ENCODE measurements around the gene ADAM15.

ADAM15 gene

DNA sequence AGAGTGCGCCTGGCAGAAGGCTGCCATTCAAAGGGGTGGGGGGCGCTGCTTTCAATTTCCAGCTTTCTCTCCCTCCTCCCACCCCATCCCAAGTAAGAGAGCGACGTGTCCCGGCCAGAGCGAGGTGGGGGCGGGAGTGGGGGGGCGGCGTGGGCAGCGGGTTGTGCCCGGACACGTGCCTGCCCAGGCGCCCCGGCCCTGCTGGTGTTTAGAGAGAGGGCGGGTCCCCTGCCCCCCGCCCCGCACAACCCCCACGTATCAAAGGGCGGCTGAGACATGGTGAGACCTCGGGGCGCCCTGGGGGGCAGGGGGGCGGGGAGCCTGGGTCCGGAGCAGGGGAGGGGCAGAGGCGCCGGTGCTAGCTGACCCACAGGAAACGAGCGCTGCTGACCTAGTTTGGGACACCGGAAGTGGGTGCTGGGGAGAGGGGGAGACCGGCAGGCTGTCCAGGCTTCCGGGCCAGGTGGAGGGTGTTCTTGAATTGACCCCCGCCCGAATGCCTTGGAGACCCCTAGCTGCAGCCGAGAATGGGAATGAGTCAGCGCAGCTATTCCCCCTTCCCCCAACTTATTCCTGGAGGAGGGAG, 47.3 kb upstream of the ADAM15 start:
- DNase-seq (ENCODE audit: low read depth): no peak
- TF ChIP-seq, protein P1, sequence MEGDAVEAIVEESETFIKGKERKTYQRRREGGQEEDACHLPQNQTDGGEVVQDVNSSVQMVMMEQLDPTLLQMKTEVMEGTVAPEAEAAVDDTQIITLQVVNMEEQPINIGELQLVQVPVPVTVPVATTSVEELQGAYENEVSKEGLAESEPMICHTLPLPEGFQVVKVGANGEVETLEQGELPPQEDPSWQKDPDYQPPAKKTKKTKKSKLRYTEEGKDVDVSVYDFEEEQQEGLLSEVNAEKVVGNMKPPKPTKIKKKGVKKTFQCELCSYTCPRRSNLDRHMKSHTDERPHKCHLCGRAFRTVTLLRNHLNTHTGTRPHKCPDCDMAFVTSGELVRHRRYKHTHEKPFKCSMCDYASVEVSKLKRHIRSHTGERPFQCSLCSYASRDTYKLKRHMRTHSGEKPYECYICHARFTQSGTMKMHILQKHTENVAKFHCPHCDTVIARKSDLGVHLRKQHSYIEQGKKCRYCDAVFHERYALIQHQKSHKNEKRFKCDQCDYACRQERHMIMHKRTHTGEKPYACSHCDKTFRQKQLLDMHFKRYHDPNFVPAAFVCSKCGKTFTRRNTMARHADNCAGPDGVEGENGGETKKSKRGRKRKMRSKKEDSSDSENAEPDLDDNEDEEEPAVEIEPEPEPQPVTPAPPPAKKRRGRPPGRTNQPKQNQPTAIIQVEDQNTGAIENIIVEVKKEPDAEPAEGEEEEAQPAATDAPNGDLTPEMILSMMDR (IDR thresholded peaks at IDR 0.05; ENCODE audit: control insufficient read depth, extremely low read depth, insufficient read depth): no peak
- peak overlapping the region; percentile 67 for H3K4me3 ChIP-seq (ENCODE audit: low read depth, low read length)

DNA sequence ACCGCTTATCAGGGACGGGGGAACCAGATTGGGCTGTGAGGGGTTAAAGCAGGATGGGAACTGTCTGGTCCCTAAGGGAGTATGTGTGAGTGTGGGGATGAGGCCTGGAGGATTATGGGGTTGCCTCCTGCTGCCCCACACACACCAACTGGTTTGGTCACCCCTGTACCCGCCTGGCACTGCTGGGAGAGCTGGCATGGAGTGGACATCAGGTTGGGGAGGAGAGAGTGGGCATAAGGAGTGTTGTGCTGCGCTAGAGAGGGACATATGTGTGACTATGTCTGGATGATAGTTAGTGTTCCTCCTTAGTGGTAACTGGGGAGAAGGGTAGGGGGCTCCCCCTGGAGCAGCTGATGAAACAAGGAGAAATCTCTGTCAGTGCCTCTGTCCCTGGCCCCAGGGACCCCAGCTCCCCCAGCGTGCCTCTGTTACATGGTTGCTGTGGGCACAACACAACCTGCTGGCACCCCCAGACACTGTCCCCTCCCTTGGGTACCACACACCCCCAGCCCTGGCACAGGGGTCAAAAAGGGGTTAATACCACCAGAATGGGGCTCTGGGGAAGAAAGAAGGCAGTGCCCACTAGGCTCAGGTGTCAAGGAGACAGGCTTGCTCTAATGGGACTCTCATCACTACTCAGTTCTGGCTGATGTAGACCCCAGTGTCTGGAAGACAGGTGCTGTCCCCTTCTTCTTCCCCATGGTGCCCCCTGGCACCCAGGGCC, 46.6 kb upstream of the ADAM15 start:
- DNase-seq (ENCODE audit: low read depth): no peak
- TF ChIP-seq, protein P1 (IDR thresholded peaks at IDR 0.05; ENCODE audit: control insufficient read depth, extremely low read depth, insufficient read depth): no peak
- peak overlapping the region; percentile 67 for H3K4me3 ChIP-seq (ENCODE audit: low read depth, low read length)

DNA sequence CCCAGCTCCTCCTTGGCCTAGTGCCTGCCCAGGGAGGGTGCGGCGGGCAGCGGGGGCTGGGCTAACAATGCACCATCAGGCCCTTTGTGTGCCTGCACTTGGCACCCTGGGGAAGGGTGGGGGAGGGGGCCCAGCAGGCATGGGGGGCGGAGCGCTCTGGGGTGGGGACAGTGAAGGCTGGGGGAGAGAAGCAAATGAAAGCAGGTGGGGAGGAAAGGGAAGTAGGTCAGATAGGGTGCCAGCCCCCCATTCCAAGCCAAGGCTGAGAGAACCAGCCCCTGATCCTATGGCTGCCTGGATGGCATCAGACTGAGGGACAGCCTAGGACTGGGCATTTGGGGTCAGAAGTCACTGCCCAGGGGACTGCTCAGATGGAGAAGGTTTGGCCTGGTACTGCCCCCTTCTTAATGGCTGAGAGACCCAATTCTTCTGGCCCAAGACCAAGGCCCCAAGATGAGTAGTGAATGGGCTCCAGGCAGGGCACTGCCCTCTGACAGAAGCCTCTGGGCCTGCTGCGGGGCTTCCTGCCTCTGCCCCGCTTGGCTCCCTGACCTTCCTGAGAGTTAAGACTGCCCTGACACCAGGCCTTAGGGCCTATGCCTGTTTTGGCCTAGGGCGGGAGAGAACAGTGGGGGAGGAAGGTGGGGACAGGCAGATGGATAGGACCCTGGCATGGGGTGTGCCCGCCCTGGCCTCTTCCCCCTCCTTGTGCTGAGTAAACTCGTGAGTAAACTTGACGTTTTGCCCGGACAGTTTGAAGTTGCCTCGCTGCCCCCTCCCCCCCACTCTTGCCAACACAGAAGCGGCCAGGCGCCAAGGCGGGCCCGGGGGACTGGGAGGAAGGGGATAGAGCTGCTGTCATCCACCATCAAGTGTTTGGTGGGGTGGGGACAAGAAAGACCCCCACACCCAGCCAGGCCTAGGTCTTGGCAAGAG, 45.8 kb upstream of the ADAM15 start:
- peak overlapping the region; percentile 67 for H3K4me3 ChIP-seq (ENCODE audit: low read depth, low read length)
- TF ChIP-seq, protein P1 (IDR thresholded peaks at IDR 0.05; ENCODE audit: control insufficient read depth, extremely low read depth, insufficient read depth): no peak
- peak; percentile 93 for DNase-seq (ENCODE audit: low read depth)

DNA sequence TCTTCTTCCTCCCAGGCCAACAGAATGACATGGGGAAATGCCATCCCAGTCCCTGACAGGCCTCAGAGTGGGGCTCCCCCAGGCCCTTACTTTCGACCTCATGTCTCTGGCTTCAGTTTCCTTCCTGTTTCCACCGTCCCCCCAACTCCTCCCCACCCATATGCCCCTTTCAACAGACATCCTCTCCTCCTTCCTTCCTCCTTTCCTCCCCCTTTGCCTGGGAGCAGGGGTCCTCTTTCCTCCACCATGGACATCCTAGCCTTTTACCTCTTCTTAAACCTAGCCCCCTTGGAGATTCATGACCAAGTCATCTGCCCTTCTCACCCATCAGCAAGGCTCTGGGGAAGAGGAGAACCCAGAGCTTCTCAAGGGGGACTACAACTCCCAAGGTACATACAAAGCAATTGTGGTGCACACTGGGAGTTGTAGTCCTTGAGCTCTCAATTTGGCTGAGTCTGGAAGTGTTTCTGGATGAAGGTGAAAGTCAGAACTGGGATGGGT, 44.5 kb upstream of the ADAM15 start:
- TF ChIP-seq, protein P1 (IDR thresholded peaks at IDR 0.05; ENCODE audit: control insufficient read depth, extremely low read depth, insufficient read depth): no peak

DNA sequence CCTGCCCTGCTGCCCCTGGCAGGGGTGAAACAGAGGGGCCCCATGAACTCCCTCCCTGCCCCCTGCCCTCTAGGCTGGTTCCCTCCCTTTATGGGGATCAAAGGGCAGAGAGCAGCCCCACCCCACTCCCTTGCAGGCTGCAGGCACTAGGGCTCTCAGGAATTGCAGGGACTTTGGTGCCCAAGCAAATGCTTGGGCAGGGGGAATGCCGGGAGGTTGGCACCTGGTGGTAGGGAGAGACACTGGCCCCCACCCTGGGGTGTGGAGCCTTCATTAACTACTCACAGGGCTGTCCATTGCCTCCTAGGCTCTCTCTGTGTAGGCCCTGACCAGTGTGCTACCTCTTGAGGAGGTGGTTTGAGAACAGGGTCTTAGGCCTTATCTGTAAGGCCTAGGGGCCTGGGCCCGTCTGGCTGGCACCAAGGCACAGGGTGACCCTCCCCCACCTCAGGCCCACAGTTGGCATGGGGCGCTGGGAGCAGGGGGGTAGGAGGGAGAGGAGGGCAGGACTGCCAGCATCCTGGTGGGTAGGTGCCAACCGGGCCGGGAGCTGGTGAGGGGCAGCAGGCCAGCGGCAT, 43.8 kb upstream of the ADAM15 start:
- H3K4me3 ChIP-seq (ENCODE audit: low read depth, low read length): peak overlapping the region; percentile 67
- TF ChIP-seq, protein P1 (IDR thresholded peaks at IDR 0.05; ENCODE audit: control insufficient read depth, extremely low read depth, insufficient read depth): no peak
- no peak for DNase-seq (ENCODE audit: low read depth)

More for the DNA sequence above, 44.5 kb upstream of the ADAM15 start:
- no peak for DNase-seq (ENCODE audit: low read depth)
- peak overlapping the region; percentile 67 for H3K4me3 ChIP-seq (ENCODE audit: low read depth, low read length)
